ENCODE results near the gene CEACAM16.

The CEACAM16 gene

DNA sequence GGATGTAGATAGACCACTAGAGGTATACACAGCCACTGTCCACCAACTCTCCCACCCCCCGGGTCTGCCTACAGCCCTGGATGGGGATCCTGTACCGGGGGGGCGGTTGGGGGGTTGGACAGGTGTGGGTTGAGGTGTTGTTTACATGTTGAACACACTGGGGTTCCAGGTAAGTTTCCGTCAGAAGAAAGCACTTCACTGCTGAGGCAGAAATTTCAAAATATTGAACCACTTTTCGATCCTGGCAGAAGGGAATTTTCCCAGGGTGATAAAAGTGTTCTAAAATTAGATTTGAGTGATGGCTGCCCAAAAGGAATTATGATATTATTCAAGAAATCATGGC, 6.6 kb upstream of the CEACAM16 start:
- H3K4me3 ChIP-seq (replicated peaks in 1 of 2; ENCODE audit: low read depth in 2 of 2, low read length in 2 of 2), result no peak overlapping the region
- TF ChIP-seq, protein P1, sequence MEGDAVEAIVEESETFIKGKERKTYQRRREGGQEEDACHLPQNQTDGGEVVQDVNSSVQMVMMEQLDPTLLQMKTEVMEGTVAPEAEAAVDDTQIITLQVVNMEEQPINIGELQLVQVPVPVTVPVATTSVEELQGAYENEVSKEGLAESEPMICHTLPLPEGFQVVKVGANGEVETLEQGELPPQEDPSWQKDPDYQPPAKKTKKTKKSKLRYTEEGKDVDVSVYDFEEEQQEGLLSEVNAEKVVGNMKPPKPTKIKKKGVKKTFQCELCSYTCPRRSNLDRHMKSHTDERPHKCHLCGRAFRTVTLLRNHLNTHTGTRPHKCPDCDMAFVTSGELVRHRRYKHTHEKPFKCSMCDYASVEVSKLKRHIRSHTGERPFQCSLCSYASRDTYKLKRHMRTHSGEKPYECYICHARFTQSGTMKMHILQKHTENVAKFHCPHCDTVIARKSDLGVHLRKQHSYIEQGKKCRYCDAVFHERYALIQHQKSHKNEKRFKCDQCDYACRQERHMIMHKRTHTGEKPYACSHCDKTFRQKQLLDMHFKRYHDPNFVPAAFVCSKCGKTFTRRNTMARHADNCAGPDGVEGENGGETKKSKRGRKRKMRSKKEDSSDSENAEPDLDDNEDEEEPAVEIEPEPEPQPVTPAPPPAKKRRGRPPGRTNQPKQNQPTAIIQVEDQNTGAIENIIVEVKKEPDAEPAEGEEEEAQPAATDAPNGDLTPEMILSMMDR (IDR thresholded peaks at IDR 0.05; ENCODE audit: low read depth, low read length), result no peak
- no peak for DNase-seq (ENCODE audit: low read depth in 2 of 2)

DNA sequence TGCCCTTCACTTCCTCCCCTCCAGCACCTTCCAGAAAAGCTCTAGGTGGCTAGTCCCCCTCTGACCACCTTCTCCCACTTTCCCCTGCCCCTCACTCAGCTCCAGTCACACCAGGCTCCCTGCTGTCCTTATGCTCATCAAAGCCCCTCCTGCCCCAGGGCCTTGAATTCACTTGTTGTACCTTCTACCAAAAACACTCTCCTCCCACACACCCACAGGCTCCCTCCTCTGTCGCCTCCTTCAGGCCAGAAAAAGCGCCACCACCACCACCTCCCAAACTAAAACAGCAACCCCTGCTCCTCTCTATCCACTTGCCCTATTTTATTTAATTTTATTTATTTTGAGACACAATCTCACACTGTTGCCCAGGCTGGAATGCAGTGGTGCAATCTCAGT, 4.8 kb upstream of the CEACAM16 start:
- no peak overlapping the region for H3K4me3 ChIP-seq (replicated peaks in 1 of 2; ENCODE audit: low read depth in 2 of 2, low read length in 2 of 2)
- DNase-seq (ENCODE audit: low read depth in 2 of 2), result peak in 1 of 2 donors; percentile 19
- TF ChIP-seq, protein P1 (IDR thresholded peaks at IDR 0.05; ENCODE audit: low read depth, low read length), result peak; percentile 43

DNA sequence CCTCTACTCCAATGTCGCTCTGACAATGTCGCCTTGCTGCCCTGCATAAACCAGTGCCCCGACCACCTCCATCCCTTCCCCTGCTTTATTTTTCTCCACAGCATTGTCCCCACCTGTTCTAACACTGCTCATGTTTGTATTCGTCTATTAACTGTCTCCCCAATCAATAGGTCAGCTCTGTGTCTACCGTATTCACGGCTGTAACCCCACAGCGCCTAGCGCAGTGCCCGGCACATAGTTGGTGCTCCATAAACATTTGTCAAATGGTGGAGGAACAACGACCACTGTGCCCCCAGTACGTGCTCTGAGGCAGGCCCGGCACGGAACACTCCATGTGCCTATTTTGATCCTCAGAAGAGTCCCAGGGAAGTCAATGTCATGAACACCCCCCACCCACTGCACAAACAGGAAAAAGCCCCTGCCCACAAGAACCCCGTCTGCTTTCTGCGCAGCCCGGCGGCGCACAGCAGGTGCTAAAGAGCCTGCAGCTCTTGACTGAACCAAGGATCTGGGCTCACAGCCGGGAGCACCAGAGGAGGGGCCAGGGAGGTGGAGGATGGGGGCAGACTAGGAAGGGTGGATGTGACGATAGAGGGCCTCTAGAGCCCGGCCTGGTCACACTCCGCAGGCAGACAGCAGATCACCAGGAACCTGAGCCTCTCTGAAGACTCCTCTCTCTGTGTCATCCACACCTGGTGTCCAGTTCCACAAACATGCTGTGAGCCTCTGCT, 1.8 kb upstream of the CEACAM16 start:
- H3K4me3 ChIP-seq (replicated peaks in 1 of 2; ENCODE audit: low read depth in 2 of 2, low read length in 2 of 2), result no peak overlapping the region
- TF ChIP-seq, protein P1 (IDR thresholded peaks at IDR 0.05; ENCODE audit: low read depth, low read length), result no peak
- no peak for DNase-seq (ENCODE audit: low read depth in 2 of 2)

DNA sequence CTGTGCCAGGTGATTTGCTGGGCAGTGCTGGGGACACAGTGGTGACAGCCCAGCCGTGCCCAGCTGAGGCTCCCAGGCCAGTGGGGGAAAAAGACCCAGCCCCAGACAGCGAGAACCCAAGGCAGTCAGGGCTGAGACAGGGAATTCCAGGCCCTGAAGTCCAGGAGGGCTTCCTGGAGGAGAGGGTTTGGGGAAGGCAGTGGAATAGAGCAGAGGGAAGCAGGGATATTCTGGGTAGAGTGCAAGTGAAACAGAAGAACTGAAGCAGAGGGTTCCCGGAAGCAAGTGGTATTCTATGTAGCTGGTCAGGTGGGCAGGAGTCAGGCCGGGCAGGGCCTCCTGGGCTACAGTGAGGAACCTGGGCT, 1.3 kb upstream of the CEACAM16 start:
- no peak for DNase-seq (ENCODE audit: low read depth in 2 of 2)
- no peak overlapping the region for H3K4me3 ChIP-seq (replicated peaks in 1 of 2; ENCODE audit: low read depth in 2 of 2, low read length in 2 of 2)
- TF ChIP-seq, protein P1 (IDR thresholded peaks at IDR 0.05; ENCODE audit: low read depth, low read length), result no peak

DNA sequence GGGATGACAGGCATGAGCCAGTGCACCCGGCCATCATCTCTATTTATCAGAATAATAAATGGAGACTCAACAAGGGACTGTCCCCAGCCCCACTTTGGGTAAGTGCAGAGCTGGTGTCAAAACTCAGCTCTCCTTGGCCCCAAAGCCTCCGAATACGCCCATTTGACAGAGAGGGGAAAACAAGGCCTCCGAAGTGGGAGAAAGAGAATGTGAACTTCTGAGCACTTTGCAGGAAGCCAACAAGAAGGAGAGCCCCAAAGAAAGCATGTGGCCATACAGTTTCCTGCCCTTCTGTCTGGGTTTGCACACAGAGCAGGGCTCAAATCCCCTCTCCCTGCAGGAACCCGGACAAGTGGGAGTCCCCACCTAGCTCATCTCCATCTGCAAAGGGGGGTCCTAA, 1.6 kb downstream of the CEACAM16 start:
- no peak overlapping the region for H3K4me3 ChIP-seq (replicated peaks in 1 of 2; ENCODE audit: low read depth in 2 of 2, low read length in 2 of 2)
- TF ChIP-seq, protein P1 (IDR thresholded peaks at IDR 0.05; ENCODE audit: low read depth, low read length), result no peak
- DNase-seq (ENCODE audit: low read depth in 2 of 2), result no peak

DNA sequence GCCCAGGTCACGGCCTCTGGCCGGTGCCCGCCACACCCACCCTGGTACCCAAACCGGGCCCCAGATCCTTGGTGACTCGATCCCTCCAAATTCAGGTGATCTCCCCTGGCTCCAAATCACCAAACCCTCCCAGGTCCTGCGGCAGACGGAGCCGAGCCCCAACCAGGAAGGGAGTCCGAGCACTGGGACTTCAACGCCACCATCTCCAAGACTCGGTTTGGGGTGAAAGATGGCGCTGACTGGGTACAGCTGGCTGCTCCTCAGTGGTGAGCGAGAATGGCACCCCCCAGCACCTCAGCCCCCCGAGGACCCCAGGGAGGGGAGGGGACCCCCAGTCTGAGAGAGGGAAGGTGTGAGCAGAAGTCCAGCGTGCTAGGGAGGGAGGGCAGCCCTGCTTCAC, 2.3 kb downstream of the CEACAM16 start:
- H3K4me3 ChIP-seq (replicated peaks in 1 of 2; ENCODE audit: low read depth in 2 of 2, low read length in 2 of 2), result no peak overlapping the region
- no peak for DNase-seq (ENCODE audit: low read depth in 2 of 2)
- TF ChIP-seq, protein P1 (IDR thresholded peaks at IDR 0.05; ENCODE audit: low read depth, low read length), result no peak
